K562 (cell line): ENCODE data around the gene KDM5A. TPM values are rescaled to one million over a fixed set of nuclear protein-coding genes. Genes with fewer than 3 reads are reported as not detected.

Source experiments
- ATAC-seq: fragments of 200-7000 bp; cut with Tn5 transposase; 3 replicates; pipeline ENCODE4 v1.9.1; 2020; ENCODE audit warnings: moderate library complexity
- BruUV-seq: library from RNA; stranded (reverse); fragments of 400-500 nt; replicated peaks from 2 replicates; lab custom pipeline; 2021; lab: Mats Ljungman, UMichigan
- CTCF ChIA-PET: fragments of 300-600 bp; formaldehyde crosslinking; extraction: SDS; loops from one replicate; lab custom pipeline; 2021; ENCODE audit warnings: low intra/inter-chr PET ratio; lab: Yijun Ruan, JAX
- POLR2A ChIA-PET: fragments of 300-600, 350-650 bp; sonication (Branson Sonifier 250); formaldehyde crosslinking; extraction: SDS; loops from one replicate; lab custom pipeline; 2021; ENCODE audit warnings: antibody characterized with exemption, inconsistent platforms; lab: Yijun Ruan, JAX
- DNase-seq, 4 experiments: peaks; one replicate each; pipeline versions ENCODE4 v3.0.0 to v3.0.0-alpha.2; 2011 to 2018; ENCODE audit warnings: low spot score in 3 of 4, mixed read lengths in 3 of 4; ENCODE audit errors: extremely low read depth in 1 of 4
- FAIRE-seq: peaks from 2 replicates; lab custom pipeline; 2011; peaks lifted over from hg19 to GRCh38; lab: Jason Lieb, UNC
- H2AFZ ChIP-seq: 2 replicates; pipeline ENCODE4 v1.6.0; 2011; ENCODE audit warnings: low read depth, low read length, control low read depth, inconsistent platforms
- H3K27ac ChIP-seq: fragments of 200-600 bp; 3 replicates; pipeline ENCODE4 v1.8.0; 2011; ENCODE audit warnings: low read depth, mild to moderate bottlenecking, control low read depth, inconsistent platforms, low read length, moderate library complexity, mixed read lengths; ENCODE audit errors: extremely low read depth
- H3K27me3 ChIP-seq, 2 experiments: fragments of 300-600 bp in 1 of 2; 2 replicates in 1 of 2; 3 replicates in 1 of 2; pipeline versions ENCODE4 v1.6.0 to v1.8.0; 2011; ENCODE audit warnings: inconsistent platforms in 2 of 2, low read length in 2 of 2, mild to moderate bottlenecking in 1 of 2, mixed read lengths in 1 of 2, moderate library complexity in 1 of 2; ENCODE audit not compliant: control insufficient read depth in 2 of 2, insufficient read depth in 2 of 2
- H3K36me3 ChIP-seq: fragments of 300-600 bp; 3 replicates; pipeline ENCODE4 v1.8.0; 2011; ENCODE audit warnings: mild to moderate bottlenecking, low read length, inconsistent platforms; ENCODE audit not compliant: control insufficient read depth, insufficient read depth
- H3K4me1 ChIP-seq, 2 experiments: fragments of 200-600 bp in 1 of 2; replicated peaks in 1 of 2; 2 replicates in 1 of 2; 3 replicates in 1 of 2; pipeline versions ENCODE4 v1.5.1 to v1.8.0; 2011; ENCODE audit warnings: inconsistent platforms in 2 of 2, low read length in 2 of 2, mild to moderate bottlenecking in 1 of 2, mixed read lengths in 1 of 2, moderate library complexity in 1 of 2; ENCODE audit not compliant: control insufficient read depth in 2 of 2, insufficient read depth in 2 of 2
- H3K4me2 ChIP-seq: 2 replicates; pipeline ENCODE4 v1.6.1; 2011; ENCODE audit warnings: low read length, control low read depth, inconsistent platforms, mixed read lengths; ENCODE audit not compliant: insufficient read depth
- H3K4me3 ChIP-seq: fragments of 200-600 bp; sonication (generic), shearing (Covaris generic); 2 replicates; pipeline ENCODE4 v1.5.1; 2016; ENCODE audit warnings: control low read depth, inconsistent platforms
- H3K79me2 ChIP-seq: fragments of 200-600 bp; 3 replicates; pipeline ENCODE4 v1.8.0; 2011; ENCODE audit warnings: low read length, inconsistent platforms; ENCODE audit not compliant: control insufficient read depth, insufficient read depth
- H3K9ac ChIP-seq, 2 experiments: 2 replicates each; pipeline versions ENCODE4 v1.6.0 to v1.6.1; 2011; ENCODE audit warnings: low read depth in 2 of 2, low read length in 2 of 2, control low read depth in 1 of 2, inconsistent platforms in 1 of 2, mild to moderate bottlenecking in 1 of 2, mixed read lengths in 1 of 2; ENCODE audit not compliant: insufficient read depth in 1 of 2
- H3K9me1 ChIP-seq: one replicate; pipeline ENCODE4 v1.6.0; 2011; ENCODE audit warnings: inconsistent platforms, mild to moderate bottlenecking, low read length, moderate library complexity; ENCODE audit not compliant: control insufficient read depth, insufficient read depth
- H3K9me3 ChIP-seq: replicated peaks from 2 replicates; pipeline ENCODE4 v1.5.1; 2011; ENCODE audit warnings: low read depth, low read length, inconsistent platforms; ENCODE audit not compliant: control insufficient read depth, insufficient read depth
- H4K20me1 ChIP-seq: replicated peaks from 2 replicates; pipeline ENCODE4 v1.6.1; 2011; ENCODE audit warnings: low read length, inconsistent platforms, mixed read lengths; ENCODE audit not compliant: control insufficient read depth, insufficient read depth
- GABPB1 ChIP-seq: sonication (generic); formaldehyde crosslinking; IDR thresholded peaks from 2 replicates; pipeline ENCODE4 v1.8.0; 2022; ENCODE audit warnings: mild to moderate bottlenecking, missing genetic modification reagents
- MAFF ChIP-seq: IDR thresholded peaks from 2 replicates; pipeline ENCODE4 v1.6.1; 2012; ENCODE audit warnings: low read length, improper control_type of control experiment
- MNT ChIP-seq, 2 experiments: fragments of 450-650 bp; conservative IDR thresholded peaks; 2 replicates each; pipeline ENCODE4 v1.6.1; 2017; ENCODE audit warnings: mild to moderate bottlenecking in 2 of 2, moderate library complexity in 2 of 2
- POLR2AphosphoS2 ChIP-seq: IDR thresholded peaks from 2 replicates; pipeline ENCODE4 v1.6.1; 2012; ENCODE audit warnings: low read length, improper control_type of control experiment
- PRPF4 ChIP-seq: fragments of 200-400 bp; formaldehyde crosslinking; IDR thresholded peaks from one replicate; pipeline ENCODE4 v1.6.1; 2017; ENCODE audit warnings: low read length, low read depth, mild to moderate bottlenecking; ENCODE audit not compliant: insufficient read depth, poor library complexity, severe bottlenecking
- PTBP1 ChIP-seq: fragments of 200-400 bp; formaldehyde crosslinking; IDR thresholded peaks from 2 replicates; pipeline ENCODE4 v1.6.1; 2017; ENCODE audit warnings: low read depth, low read length
- RAD51 ChIP-seq: fragments of 450-650 bp; IDR thresholded peaks from 2 replicates; pipeline ENCODE4 v1.7.1; 2016; ENCODE audit warnings: low read depth, mild to moderate bottlenecking, borderline replicate concordance
- SETDB1 ChIP-seq: IDR thresholded peaks from one replicate; pipeline ENCODE4 v1.6.1; 2012; ENCODE audit warnings: low read length, control low read depth, inconsistent platforms
- SIX5 ChIP-seq, 2 experiments: IDR thresholded peaks; 2 replicates each; pipeline ENCODE4 v1.6.1; 2011; ENCODE audit warnings: low read length in 2 of 2, borderline replicate concordance in 1 of 2, low read depth in 1 of 2, mild to moderate bottlenecking in 1 of 2, moderate library complexity in 1 of 2; ENCODE audit not compliant: insufficient read depth in 1 of 2
- TBL1XR1 ChIP-seq, 2 experiments: IDR thresholded peaks; 2 replicates each; pipeline ENCODE4 v1.6.1; 2012; ENCODE audit warnings: improper control_type of control experiment in 2 of 2, low read length in 2 of 2, mild to moderate bottlenecking in 1 of 2
- ZBTB7A ChIP-seq: IDR thresholded peaks from 2 replicates; pipeline ENCODE4 v1.6.1; 2011; ENCODE audit warnings: low read depth, mild to moderate bottlenecking, low read length, moderate library complexity, borderline replicate concordance; ENCODE audit not compliant: control insufficient read depth
- ZNF253 ChIP-seq: fragments of 250-450 bp; sonication (Bioruptor Pico); conservative IDR thresholded peaks from 2 replicates; pipeline ENCODE4 v1.6.1; 2021; ENCODE audit warnings: mild to moderate bottlenecking
- ZNF263 ChIP-seq: sonication (generic); formaldehyde crosslinking; IDR thresholded peaks from 2 replicates; pipeline ENCODE4 v1.8.0; 2022; ENCODE audit warnings: mild to moderate bottlenecking, missing genetic modification reagents, borderline replicate concordance
- ZNF445 ChIP-seq: fragments of 250-450 bp; sonication (Bioruptor Pico); IDR thresholded peaks from 2 replicates; pipeline ENCODE4 v1.4.0; 2020; ENCODE audit warnings: low read depth, mild to moderate bottlenecking, moderate library complexity
- ZNF449 ChIP-seq: fragments of 250-450 bp; sonication (Bioruptor Pico); IDR thresholded peaks from 2 replicates; pipeline ENCODE4 v1.8.0; 2022; ENCODE audit warnings: moderate library complexity, mild to moderate bottlenecking, inconsistent platforms
- WGBS: fragments of 100-300 bp; shearing (Covaris generic); methylation state at CpG from one replicate; pipeline ENCODE4 v1.1.6; 2016; ENCODE audit warnings: low coverage, mixed read lengths; ENCODE audit not compliant: insufficient coverage; ENCODE audit errors: missing lambda C conversion rate; 5-methylcytosine and 5-hydroxymethylcytosine counted together
- in situ Hi-C: fragments of 300-500 bp; cut with MboI; formaldehyde crosslinking; loops from 4 replicates; pipeline ENCODE4 v1.15.0; 2018; ENCODE audit warnings: inconsistent platforms, mixed read lengths
- intact Hi-C: fragments of 100-400 bp; cut with micrococcal nuclease; formaldehyde crosslinking; loops from 2 replicates; pipeline ENCODE4 v1.14.2; 2022
- polyA plus RNA-seq, 8 experiments: library from polyadenylated mRNA; depleted of rRNA in 4 of 8; stranded (reverse) in 5 of 8; unstranded in 3 of 8; fragments of >200 nt; fragmentation: Nextera tagmentation in 2 of 8; fragmentation: Illumina TruSeq in 1 of 8; extraction: Ambion mirVana in 2 of 8; extraction: Trizol in 1 of 8; gene quantifications; 2 replicates each; pipeline versions ENCODE4 v1.2.1 to v1.2.3, GENCODE V29; 2011 to 2014; ENCODE audit warnings: inconsistent platforms in 1 of 8, missing spikeins in 1 of 8
- total RNA-seq, 7 experiments: library from RNA; depleted of rRNA in 6 of 7; stranded (reverse); fragments of >200 nt in 6 of 7; fragmentation: Illumina TruSeq in 2 of 7; extraction: Trizol in 2 of 7; gene quantifications; 2 replicates each; pipeline versions ENCODE4 v1.2.1 to v1.2.3, GENCODE V29; 2011 to 2021; ENCODE audit warnings: low replicate concordance in 1 of 7

The KDM5A gene
- total and polyA plus RNA-seq, 9 of the 15 experiments (the other 6 are each of a cell fraction or from before 2014, with no cell fraction given) = 5.5 to 35.1 (median 13.1) TPM

- no peak overlapping the region for H3K4me3 ChIP-seq
- ChIA-PET CTCF (no interaction called here), POLR2A (no interaction called here)
- H3K27ac ChIP-seq = no peak overlapping the region
- H3K4me2 ChIP-seq = no peak overlapping the region
- H3K9me1 ChIP-seq = no peaks in the 10 kb centered on the region
- BruUV-seq = no TSS peak
- H2AFZ ChIP-seq = no peak overlapping the region
- ATAC-seq = no peak
- WGBS = 53% methylated on average over 3 of the region's 4 CpGs
- H3K79me2 ChIP-seq = no peaks in the 10 kb centered on the region
- H3K4me1 ChIP-seq = no peaks in the 10 kb centered on the region
- no peaks in the 10 kb centered on the region for H3K27me3 ChIP-seq
- FAIRE-seq = no peak
- in situ Hi-C loops = no loop called here
- H4K20me1 ChIP-seq = no peaks in the 10 kb centered on the region
- DNase-seq = no peak
- no peaks in the 10 kb centered on the region for H3K36me3 ChIP-seq
- no peaks in the 10 kb centered on the region for H3K9me3 ChIP-seq
- intact Hi-C loops = no loop called here
- TF ChIP-seq POLR2AphosphoS2 = no peak
- no peak for TF ChIP-seq SIX5 (IDR thresholded peaks at IDR 0.05; ENCODE audit: borderline replicate concordance in 1 of 2, insufficient read depth in 1 of 2, low read depth in 1 of 2, low read length in 2 of 2)
- no peak for TF ChIP-seq MAFF
- no peak for TF ChIP-seq GABPB1 (CRISPR knock-in tag)
- TF ChIP-seq SETDB1 = no peak
- no peak for TF ChIP-seq PRPF4
- no peak for TF ChIP-seq ZNF253 (CRISPR knock-in tag)
- TF ChIP-seq TBL1XR1 (IDR thresholded peaks at IDR 0.05; ENCODE audit: low read length in 2 of 2) = no peak
- no peak for TF ChIP-seq ZBTB7A
- no peak for TF ChIP-seq PTBP1
- no peak for TF ChIP-seq ZNF449
- no peak for TF ChIP-seq ZNF263 (CRISPR knock-in tag)
- no peak for TF ChIP-seq RAD51
- no peak for TF ChIP-seq ZNF445 (CRISPR knock-in tag)
- TF ChIP-seq MNT (conservative IDR thresholded peaks at IDR 0.05) = no peak
- TF ChIP-seq, all 486 proteins: peak for 0
- H3K9ac ChIP-seq = no peak overlapping the region
Measured at GRCh38 chr12:271161-271560, 118.0 kb downstream of the KDM5A start.
